H1 (cell line): ENCODE data around the gene TRDN. TPM values are rescaled to one million over a fixed set of nuclear protein-coding genes. Genes with fewer than 3 reads are reported as not detected.

Experiments
- CTCF ChIA-PET: fragments of 300-600 bp; sonication (Branson Sonifier 250); formaldehyde crosslinking; loops from one replicate; lab custom pipeline; 2021; ENCODE audit not compliant: partially characterized antibody; lab: Charles Lee
- POLR2A ChIA-PET: fragments of 300-600 bp; sonication (Branson Sonifier 250); formaldehyde crosslinking; loops from one replicate; lab custom pipeline; 2021; ENCODE audit warnings: inconsistent platforms; ENCODE audit not compliant: partially characterized antibody; lab: Charles Lee
- DNase-seq, 2 experiments: peaks; one replicate each; pipeline versions ENCODE4 v3.0.0 to v3.0.0-alpha.2; 2010 to 2022; ENCODE audit warnings: low spot score in 2 of 2, low read depth in 1 of 2, mixed read lengths in 1 of 2
- FAIRE-seq: peaks from 2 replicates; lab custom pipeline; 2011; peaks lifted over from hg19 to GRCh38; lab: Jason Lieb, UNC
- H2AFZ ChIP-seq: 2 replicates; pipeline ENCODE4 v1.8.1; 2012; ENCODE audit warnings: low read length, inconsistent platforms
- H2AK5ac ChIP-seq: 2 replicates; pipeline ENCODE4 v1.6.1; 2013; ENCODE audit warnings: low read depth, low read length
- H2BK120ac ChIP-seq: replicated peaks from 2 replicates; pipeline ENCODE3; 2013; ENCODE audit warnings: low read depth, low read length, inconsistent platforms
- H2BK12ac ChIP-seq: 2 replicates; pipeline ENCODE4 v1.6.1; 2013; ENCODE audit warnings: low read depth, low read length
- H2BK15ac ChIP-seq: 2 replicates; pipeline ENCODE4 v1.6.1; 2013; ENCODE audit warnings: low read length
- H2BK20ac ChIP-seq: 2 replicates; pipeline ENCODE4 v1.6.1; 2013; ENCODE audit warnings: low read length
- H2BK5ac ChIP-seq: 2 replicates; pipeline ENCODE4 v1.6.1; 2013; ENCODE audit warnings: low read depth, low read length
- H3K14ac ChIP-seq: 2 replicates; pipeline ENCODE4 v1.6.1; 2013; ENCODE audit warnings: inconsistent platforms; ENCODE audit not compliant: insufficient read length
- H3K18ac ChIP-seq: 2 replicates; pipeline ENCODE4 v1.6.1; 2013; ENCODE audit warnings: low read length; ENCODE audit errors: extremely low read depth
- H3K23ac ChIP-seq: 2 replicates; pipeline ENCODE4 v1.6.1; 2013; ENCODE audit warnings: inconsistent platforms; ENCODE audit not compliant: insufficient read length
- H3K23me2 ChIP-seq: 2 replicates; pipeline ENCODE4 v1.6.1; 2013; ENCODE audit warnings: low read depth, low read length
- H3K27ac ChIP-seq: 2 replicates; pipeline ENCODE4 v1.6.1; 2011; ENCODE audit warnings: low read depth, low read length, inconsistent platforms
- H3K27me3 ChIP-seq, 4 experiments: replicated peaks in 1 of 4; 1 replicate in 1 of 4; 2 replicates in 3 of 4; pipeline versions ENCODE4 v1.6.1 to v1.8.1; 2011 to 2013; ENCODE audit warnings: low read length in 3 of 4, mild to moderate bottlenecking in 3 of 4, inconsistent platforms in 2 of 4, mixed read lengths in 2 of 4, moderate library complexity in 1 of 4; ENCODE audit not compliant: control insufficient read depth in 3 of 4, insufficient read depth in 3 of 4; ENCODE audit errors: extremely low read depth in 1 of 4
- H3K36me3 ChIP-seq, 4 experiments: 2 replicates each; pipeline versions ENCODE4 v1.6.1 to v1.8.1; 2011 to 2013; ENCODE audit warnings: mild to moderate bottlenecking in 4 of 4, low read length in 3 of 4, moderate library complexity in 2 of 4, control low read depth in 1 of 4, inconsistent platforms in 1 of 4; ENCODE audit not compliant: insufficient read depth in 4 of 4, control insufficient read depth in 2 of 4
- H3K4ac ChIP-seq: replicated peaks from 2 replicates; pipeline ENCODE3; 2013; ENCODE audit warnings: low read length, low read depth, mixed read lengths, inconsistent platforms; ENCODE audit not compliant: insufficient read length
- H3K4me1 ChIP-seq, 4 experiments: replicated peaks in 1 of 4; 1 replicate in 1 of 4; 2 replicates in 3 of 4; pipeline versions ENCODE4 v1.6.1 to v1.8.1; 2011 to 2013; ENCODE audit warnings: low read length in 3 of 4, inconsistent platforms in 2 of 4, mixed read lengths in 1 of 4; ENCODE audit not compliant: insufficient read depth in 4 of 4, control insufficient read depth in 3 of 4
- H3K4me2 ChIP-seq, 2 experiments: 2 replicates each; pipeline versions ENCODE4 v1.6.1 to v1.8.1; 2011 to 2013; ENCODE audit warnings: low read depth in 2 of 2, low read length in 2 of 2, control low read depth in 1 of 2, inconsistent platforms in 1 of 2, mild to moderate bottlenecking in 1 of 2; ENCODE audit not compliant: insufficient read depth in 1 of 2
- H3K4me3 ChIP-seq, 4 experiments: fragments of 200-600, 300-600 bp in 1 of 4; sonication (generic), shearing (Covaris generic), sonication (Bioruptor Twin) in 1 of 4; 2 replicates each; pipeline versions ENCODE4 v1.5.1 to v1.8.1; 2011 to 2016; ENCODE audit warnings: low read length in 4 of 4, low read depth in 3 of 4, control low read depth in 2 of 4, inconsistent platforms in 2 of 4, mild to moderate bottlenecking in 2 of 4, mixed read lengths in 1 of 4, moderate library complexity in 1 of 4; ENCODE audit not compliant: insufficient read depth in 2 of 4; ENCODE audit errors: extremely low read depth in 1 of 4
- H3K56ac ChIP-seq: replicated peaks from 2 replicates; pipeline ENCODE3; 2013; ENCODE audit warnings: low read depth, mild to moderate bottlenecking, mixed read lengths, low read length, inconsistent platforms; ENCODE audit not compliant: insufficient read length
- H3K79me1 ChIP-seq: 2 replicates; pipeline ENCODE4 v1.6.1; 2013; ENCODE audit warnings: low read depth, low read length, control low read depth
- H3K79me2 ChIP-seq, 2 experiments: 2 replicates each; pipeline versions ENCODE4 v1.6.1 to v1.8.1; 2012 to 2013; ENCODE audit warnings: low read length in 2 of 2, mild to moderate bottlenecking in 2 of 2, inconsistent platforms in 1 of 2; ENCODE audit not compliant: insufficient read depth in 2 of 2, control insufficient read depth in 1 of 2
- H3K9ac ChIP-seq, 4 experiments: replicated peaks in 1 of 4; 1 replicate in 1 of 4; 2 replicates in 3 of 4; pipeline versions ENCODE4 v1.6.1 to v1.8.1; 2011 to 2013; ENCODE audit warnings: low read depth in 3 of 4, low read length in 3 of 4, control low read depth in 2 of 4, mild to moderate bottlenecking in 2 of 4, moderate library complexity in 2 of 4, inconsistent platforms in 1 of 4; ENCODE audit errors: extremely low read depth in 1 of 4
- H3K9me3 ChIP-seq, 2 experiments: 2 replicates each; pipeline versions ENCODE4 v1.6.1 to v1.8.1; 2012 to 2013; ENCODE audit warnings: mild to moderate bottlenecking in 2 of 2, moderate library complexity in 2 of 2, control low read depth in 1 of 2, inconsistent platforms in 1 of 2, low read depth in 1 of 2, low read length in 1 of 2, mixed read lengths in 1 of 2; ENCODE audit not compliant: insufficient read depth in 2 of 2
- H4K20me1 ChIP-seq, 2 experiments: replicated peaks in 1 of 2; 2 replicates each; pipeline versions ENCODE3 to v1.8.1; 2011 to 2013; ENCODE audit warnings: inconsistent platforms in 2 of 2, low read length in 2 of 2, mild to moderate bottlenecking in 1 of 2; ENCODE audit not compliant: insufficient read depth in 2 of 2, control insufficient read depth in 1 of 2
- H4K5ac ChIP-seq: 2 replicates; pipeline ENCODE4 v1.6.1; 2013; ENCODE audit warnings: low read length, low read depth, mixed read lengths, inconsistent platforms; ENCODE audit not compliant: insufficient read length
- H4K8ac ChIP-seq: 2 replicates; pipeline ENCODE4 v1.8.0; 2013; ENCODE audit warnings: mild to moderate bottlenecking, moderate library complexity, low read length, inconsistent platforms; ENCODE audit not compliant: insufficient read depth; ENCODE audit errors: extremely low read depth
- H4K91ac ChIP-seq: replicated peaks from 2 replicates; pipeline ENCODE3; 2013; ENCODE audit warnings: low read length, mixed read lengths, inconsistent platforms; ENCODE audit not compliant: insufficient read length
- ATF2 ChIP-seq: IDR thresholded peaks from 2 replicates; pipeline ENCODE4 v1.6.1; 2012; ENCODE audit warnings: low read length, inconsistent platforms
- BRCA1 ChIP-seq: IDR thresholded peaks from 2 replicates; pipeline ENCODE4 v1.6.1; 2012; ENCODE audit warnings: low read depth, low read length, improper control_type of control experiment
- CHD2 ChIP-seq: IDR thresholded peaks from 2 replicates; pipeline ENCODE4 v1.6.1; 2012; ENCODE audit warnings: low read length, improper control_type of control experiment
- CTCF ChIP-seq, 3 experiments: IDR thresholded peaks; 1 replicate in 2 of 3; 2 replicates in 1 of 3; pipeline versions ENCODE4 v1.5.1 to v1.6.1; 2011; ENCODE audit warnings: low read length in 3 of 3, mild to moderate bottlenecking in 3 of 3, inconsistent platforms in 2 of 3, low read depth in 1 of 3, moderate library complexity in 1 of 3; ENCODE audit not compliant: insufficient read depth in 1 of 3; ENCODE audit errors: control extremely low read depth in 1 of 3
- EP300 ChIP-seq, 2 experiments: IDR thresholded peaks; 1 replicate in 1 of 2; 2 replicates in 1 of 2; pipeline ENCODE4 v1.6.1; 2011 to 2012; ENCODE audit warnings: low read depth in 2 of 2, low read length in 2 of 2, mild to moderate bottlenecking in 2 of 2, borderline replicate concordance in 1 of 2, inconsistent platforms in 1 of 2, moderate library complexity in 1 of 2
- MAFK ChIP-seq: IDR thresholded peaks from 2 replicates; pipeline ENCODE4 v1.6.1; 2012; ENCODE audit warnings: low read depth, mild to moderate bottlenecking, improper control_type of control experiment, low read length
- RAD21 ChIP-seq, 2 experiments: IDR thresholded peaks in 1 of 2; conservative IDR thresholded peaks in 1 of 2; 2 replicates each; pipeline ENCODE4 v1.6.1; 2011; ENCODE audit warnings: low read depth in 2 of 2, low read length in 2 of 2, improper control_type of control experiment in 1 of 2, inconsistent platforms in 1 of 2, mild to moderate bottlenecking in 1 of 2, moderate library complexity in 1 of 2
- TAF1 ChIP-seq: IDR thresholded peaks from 2 replicates; pipeline ENCODE4 v1.6.1; 2011; ENCODE audit warnings: mild to moderate bottlenecking, low read depth, low read length
- WGBS, 2 experiments: shearing (Covaris generic) in 1 of 2; methylation state at CpG; one replicate each; pipeline versions ENCODE4 v1.1.6 to v1.1.7; 2013 to 2015; ENCODE audit warnings: low lambda C conversion rate in 2 of 2, mixed read lengths in 2 of 2, inconsistent platforms in 1 of 2, low coverage in 1 of 2, missing lambda C conversion rate in 1 of 2; ENCODE audit not compliant: insufficient replicate concordance in 2 of 2, insufficient coverage in 1 of 2, insufficient read length in 1 of 2; ENCODE audit errors: extremely low coverage in 1 of 2, missing lambda C conversion rate in 1 of 2; 5-methylcytosine and 5-hydroxymethylcytosine counted together
- polyA plus RNA-seq, 7 experiments: library from polyadenylated mRNA; depleted of rRNA in 3 of 7; stranded (reverse) in 5 of 7; unstranded in 2 of 7; fragments of >200 nt in 5 of 7; fragments of 200-250 nt in 2 of 7; gene quantifications; 1 replicate in 5 of 7; 2 replicates in 1 of 7; 4 replicates in 1 of 7; pipeline versions ENCODE4 v1.2.1 to v1.2.3, GENCODE V29; 2011 to 2013; ENCODE audit warnings: missing spikeins in 2 of 7, mixed read lengths in 2 of 7
- total RNA-seq: library from RNA; stranded (reverse); fragmentation: NEBNext Ultra II Directional; extraction: Animal tissue kit (Norgen Biotek cat#: 25700); gene quantifications from 2 replicates; pipeline ENCODE4 v1.2.1, GENCODE V29; 2021

The TRDN gene
- total and polyA plus RNA-seq, 2 of the 8 experiments (the other 6 are each of a cell fraction or from before 2014, with no cell fraction given), result 1.6 to 41.6 TPM

- Histone ChIP-seq H3K79me1 (no peaks in the 10 kb centered on the region), H3K56ac (no peak overlapping the region), H3K23ac (no peak overlapping the region), H4K91ac (no peak overlapping the region), H2BK12ac (no peak overlapping the region), H2AFZ (peak overlapping the region; percentile 95), H3K4ac (no peak overlapping the region), H4K8ac (no peak overlapping the region), H2BK15ac (no peak overlapping the region), H2BK5ac (no peak overlapping the region), H3K4me2 (no peak overlapping the region), H3K9me3 (no peaks in the 10 kb centered on the region), H3K4me1 (peaks cover 0 to 5% (median 0%) of the 10 kb centered on the region in 4 experiments; a peak in 1 of 7 replicates), H2BK120ac (no peak overlapping the region), H3K36me3 (no peaks in the 10 kb centered on the region), H2BK20ac (no peak overlapping the region), H3K23me2 (no peaks in the 10 kb centered on the region), H3K9ac (no peak overlapping the region), H4K5ac (no peak overlapping the region)
- POLR2A ChIA-PET, result no interaction called here
- FAIRE-seq, result no peak
- TF ChIP-seq RAD21 (IDR thresholded peaks at IDR 0.05 in 1 of 2, conservative IDR thresholded peaks at IDR 0.05 in 1 of 2; ENCODE audit: low read depth in 2 of 2, low read length in 2 of 2) (no peak), CHD2 (no peak), MAFK (no peak), CTCF (IDR thresholded peaks at IDR 0.05; ENCODE audit: control extremely low read depth in 1 of 3, insufficient read depth in 1 of 3, low read depth in 1 of 3, low read length in 3 of 3) (no peak), ATF2 (no peak), EP300 (IDR thresholded peaks at IDR 0.05; ENCODE audit: borderline replicate concordance in 1 of 2, low read depth in 2 of 2, low read length in 2 of 2) (no peak), BRCA1 (no peak), TAF1 (no peak)
- TF ChIP-seq, all 59 proteins: peak for 0
- H2AK5ac ChIP-seq, result no peak overlapping the region
- H3K14ac ChIP-seq, result no peak overlapping the region
- CTCF ChIA-PET, result no interaction called here
- no peaks in the 10 kb centered on the region for H3K27me3 ChIP-seq
- H3K27ac ChIP-seq, result no peak overlapping the region
- no peak for DNase-seq
- no peaks in the 10 kb centered on the region for H3K79me2 ChIP-seq
- H4K20me1 ChIP-seq, result no peaks in the 10 kb centered on the region
- WGBS, 2 experiments, result 88% methylated on average over 1 of the region's 1 CpG; no CpG with 5 or more reads in 1 of the 2 experiments
- no peak overlapping the region for H3K18ac ChIP-seq
- H3K4me3 ChIP-seq, result no peak overlapping the region
Measured at GRCh38 chr6:123636282-123636681, 468 bp downstream of the TRDN start.
